ENCODE data around the gene NFATC2. TPM values are rescaled to one million over a fixed set of nuclear protein-coding genes. Genes with fewer than 3 reads are reported as not detected.
"Not testable (repeated sequence)": the region's sequence is repeated elsewhere in the genome, so short reads cannot be mapped to it uniquely, and the experiment has no call there.

The NFATC2 gene
- total RNA-seq, 2 experiments from 2014 or later = 53.3 to 56.9 TPM

DNA sequence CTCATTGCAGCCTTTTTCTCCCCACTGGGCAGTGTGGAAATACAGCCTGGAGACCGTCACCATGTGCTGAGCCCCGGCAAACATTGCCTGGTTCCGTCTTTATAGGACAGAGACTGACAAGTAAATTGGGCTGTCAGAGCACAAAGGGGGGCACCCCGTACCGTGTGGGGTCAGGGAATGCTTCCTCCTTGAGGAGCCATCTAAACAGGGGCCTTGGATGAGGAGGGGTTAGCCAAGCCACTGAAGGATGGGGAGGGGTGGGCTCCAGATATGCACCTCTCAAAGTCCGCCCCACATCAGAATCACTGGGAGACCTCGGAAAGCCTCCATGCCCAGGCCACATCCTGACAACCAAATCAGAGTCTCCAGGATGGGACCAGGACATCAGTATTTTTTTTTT lies 73.9 kb downstream of the NFATC2 start:
- Mint-ChIP-seq H3K4me3 (no peak overlapping the region), H3K4me1 (peaks cover 75% of the 10 kb centered on the region), H3K27ac (no peak overlapping the region), H3K9me3 (no peaks in the 10 kb centered on the region), H3K27me3 (no peaks in the 10 kb centered on the region), H3K36me3 (ENCODE audit: low read depth) (peaks cover 85% of the 10 kb centered on the region)
- no peak for DNase-seq
- POLR2A ChIA-PET = no interaction called here
- CTCF ChIA-PET = no interaction called here

DNA sequence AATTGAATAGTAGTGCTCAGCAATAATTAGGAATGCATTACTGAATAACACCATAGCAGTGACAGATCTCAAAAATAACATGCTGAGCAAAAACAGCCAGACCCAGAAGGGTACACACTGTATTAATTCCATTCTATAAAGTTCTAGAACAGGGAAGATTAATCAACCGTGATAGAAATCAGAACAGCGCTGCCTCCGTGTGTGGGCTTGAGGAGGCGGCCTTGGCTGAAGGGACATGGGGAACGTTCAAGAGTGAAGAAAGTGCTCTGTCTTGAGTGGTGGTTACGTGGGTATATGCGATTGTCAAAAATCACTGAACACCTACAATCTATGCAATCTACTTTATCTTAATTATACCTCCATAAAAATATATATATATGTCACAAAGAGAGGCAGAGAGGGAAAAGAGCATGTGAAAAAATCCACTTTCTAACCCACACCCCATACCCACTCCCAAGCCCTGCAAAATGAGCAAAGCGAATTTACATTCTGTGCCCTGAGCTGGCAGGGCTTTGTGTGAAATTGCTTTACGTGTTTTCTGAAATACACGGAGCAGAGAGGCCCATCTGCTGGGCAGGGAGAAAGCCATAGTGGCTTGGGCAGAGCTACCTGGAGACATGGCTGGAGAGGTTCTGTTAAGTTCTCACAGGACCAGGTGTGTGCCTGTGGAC lies 74.4 kb downstream of the NFATC2 start:
- CTCF ChIA-PET = no interaction called here
- H3K9me3 Mint-ChIP-seq = no peaks in the 10 kb centered on the region
- no peak for DNase-seq
- H3K4me1 Mint-ChIP-seq = peaks cover 75% of the 10 kb centered on the region
- no peaks in the 10 kb centered on the region for H3K27me3 Mint-ChIP-seq
- POLR2A ChIA-PET = no interaction called here
- H3K27ac Mint-ChIP-seq = no peak overlapping the region
- peaks cover 86% of the 10 kb centered on the region for H3K36me3 Mint-ChIP-seq (ENCODE audit: low read depth)
- no peak overlapping the region for H3K4me3 Mint-ChIP-seq

DNA sequence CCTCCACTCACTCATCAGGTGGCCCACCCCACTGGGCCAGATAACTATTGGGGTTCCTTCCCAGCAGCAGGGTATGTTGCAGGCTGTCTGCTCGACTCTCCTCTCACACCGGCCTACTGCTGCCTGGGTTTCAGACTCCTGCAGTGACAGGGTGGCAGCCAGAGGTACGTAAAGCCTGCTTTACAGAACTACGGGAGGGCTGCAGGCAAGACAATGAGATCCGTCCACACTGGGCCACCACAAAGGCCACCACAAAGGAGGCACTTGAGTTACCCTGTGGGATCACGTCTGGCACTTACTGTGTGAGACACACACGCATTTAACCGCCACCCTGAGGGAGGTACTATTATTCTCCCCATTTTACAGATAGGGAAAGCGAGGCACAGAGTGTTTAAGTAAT lies 78.5 kb downstream of the NFATC2 start:
- Mint-ChIP-seq H3K4me3 (no peak overlapping the region), H3K9me3 (no peaks in the 10 kb centered on the region), H3K27me3 (no peaks in the 10 kb centered on the region), H3K4me1 (peaks cover 40% of the 10 kb centered on the region), H3K27ac (peak overlapping the region; percentile 33), H3K36me3 (ENCODE audit: low read depth) (peaks cover 74% of the 10 kb centered on the region)
- ChIA-PET POLR2A (interaction anchor here (0.7 kb wide), 1 partner anchor 9 kb away, joined by 3 read pairs; no protein-coding TSS in a partner anchor), CTCF (interaction anchor here (0.6 kb wide), 1 partner anchor 127 kb away, joined by 3 read pairs; no protein-coding TSS in a partner anchor)
- DNase-seq = no peak

GRCh38 chr20:51463560-51463959 lies 79.0 kb downstream of the NFATC2 start:
- H3K4me1 Mint-ChIP-seq = peaks cover 40% of the 10 kb centered on the region
- H3K27me3 Mint-ChIP-seq = no peaks in the 10 kb centered on the region
- peak overlapping the region; percentile 33 for H3K27ac Mint-ChIP-seq
- peaks cover 75% of the 10 kb centered on the region for H3K36me3 Mint-ChIP-seq (ENCODE audit: low read depth)
- POLR2A ChIA-PET = interaction anchor here (1.3 kb wide), 1 partner anchor 10 kb away, joined by 4 read pairs; no protein-coding TSS in a partner anchor
- H3K4me3 Mint-ChIP-seq = no peak overlapping the region
- CTCF ChIA-PET = interaction anchor here (0.6 kb wide), 1 partner anchor 128 kb away, joined by 3 read pairs; no protein-coding TSS in a partner anchor
- no peak for DNase-seq
- no peaks in the 10 kb centered on the region for H3K9me3 Mint-ChIP-seq

GRCh38 chr20:51462566-51463276 lies 79.8 kb downstream of the NFATC2 start:
- ChIA-PET POLR2A (interaction anchor here (1.3 kb wide), 1 partner anchor 9 kb away, joined by 4 read pairs; no protein-coding TSS in a partner anchor), CTCF (no interaction called here)
- Mint-ChIP-seq H3K4me3 (no peak overlapping the region), H3K4me1 (peaks cover 37% of the 10 kb centered on the region), H3K36me3 (ENCODE audit: low read depth) (peaks cover 73% of the 10 kb centered on the region), H3K27me3 (no peaks in the 10 kb centered on the region), H3K9me3 (no peaks in the 10 kb centered on the region), H3K27ac (no peak overlapping the region)
- no peak for DNase-seq

GRCh38 chr20:51461846-51462245 lies 80.7 kb downstream of the NFATC2 start:
- CTCF ChIA-PET = interaction anchor here (1.5 kb wide), 1 partner anchor 133 kb away, joined by 3 read pairs; no protein-coding TSS in a partner anchor
- Mint-ChIP-seq H3K36me3 (ENCODE audit: low read depth) (peaks cover 76% of the 10 kb centered on the region), H3K4me1 (peaks cover 43% of the 10 kb centered on the region)
- DNase-seq, H3K9me3 Mint-ChIP-seq, POLR2A ChIA-PET, H3K4me3 Mint-ChIP-seq, H3K27ac Mint-ChIP-seq, H3K27me3 Mint-ChIP-seq: not testable (repeated sequence)

DNA sequence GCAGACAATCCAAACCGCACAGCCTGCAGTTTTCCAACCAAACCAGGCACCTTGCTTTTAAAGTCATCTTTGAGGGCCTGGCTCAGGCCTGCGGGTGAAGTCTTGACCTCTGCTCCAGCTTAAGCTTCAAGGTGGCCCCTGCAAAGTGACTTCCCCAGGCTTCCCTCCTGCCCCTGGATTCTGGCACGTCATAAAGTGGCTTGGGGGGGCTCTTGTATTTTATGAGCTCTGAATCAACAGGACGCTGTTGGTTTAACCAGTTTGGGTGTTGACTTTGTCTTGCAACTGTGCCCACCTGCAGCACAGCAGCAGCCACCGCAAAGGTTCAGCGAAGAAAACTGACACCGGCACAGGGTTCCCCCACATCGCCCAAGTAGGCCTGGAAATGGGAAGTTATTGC lies 81.2 kb downstream of the NFATC2 start:
- ChIA-PET CTCF (interaction anchor here (0.5 to 1.5 kb wide), 2 partner anchors 73 to 133 kb away, joined by 3 read pairs; no protein-coding TSS in a partner anchor), POLR2A (no interaction called here)
- H3K27ac Mint-ChIP-seq = no peak overlapping the region
- H3K27me3 Mint-ChIP-seq = no peaks in the 10 kb centered on the region
- no peak overlapping the region for H3K4me3 Mint-ChIP-seq
- H3K36me3 Mint-ChIP-seq (ENCODE audit: low read depth) = peaks cover 78% of the 10 kb centered on the region
- no peaks in the 10 kb centered on the region for H3K9me3 Mint-ChIP-seq
- DNase-seq = no peak
- H3K4me1 Mint-ChIP-seq = peaks cover 44% of the 10 kb centered on the region

GRCh38 chr20:51460569-51461265 lies 81.8 kb downstream of the NFATC2 start:
- Mint-ChIP-seq H3K36me3 (ENCODE audit: low read depth) (peaks cover 78% of the 10 kb centered on the region), H3K27ac (no peak overlapping the region)
- no peak for DNase-seq

DNA sequence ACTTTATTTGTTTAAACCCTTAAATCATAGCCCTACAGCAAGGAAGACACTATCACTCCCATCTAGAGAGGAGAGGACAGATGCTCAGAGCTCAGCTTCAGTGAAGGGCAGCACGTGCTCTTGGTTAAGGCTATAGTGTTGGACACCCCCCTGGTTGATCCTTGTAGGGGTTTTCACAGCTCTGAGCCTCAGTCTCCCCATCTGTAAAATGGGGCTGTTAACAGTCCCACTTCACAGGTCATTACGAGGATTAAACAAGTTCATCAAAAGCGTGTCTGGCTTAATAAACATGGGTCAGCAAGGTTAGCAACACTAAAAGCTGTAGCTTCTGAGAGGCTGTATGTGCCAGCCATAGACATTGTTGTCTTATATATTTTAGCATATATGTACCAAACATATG lies 82.4 kb downstream of the NFATC2 start:
- Mint-ChIP-seq H3K9me3 (no peaks in the 10 kb centered on the region), H3K36me3 (ENCODE audit: low read depth) (peaks cover 76% of the 10 kb centered on the region), H3K4me1 (peaks cover 40% of the 10 kb centered on the region), H3K27ac (no peak overlapping the region), H3K4me3 (no peak overlapping the region), H3K27me3 (no peaks in the 10 kb centered on the region)
- ChIA-PET POLR2A (interaction anchor here (0.7 kb wide), 1 partner anchor 17 kb away, joined by 3 read pairs; no protein-coding TSS in a partner anchor), CTCF (interaction anchor here (0.5 kb wide), 1 partner anchor 282 kb away, joined by 4 read pairs; no protein-coding TSS in a partner anchor)
- DNase-seq = no peak

More at GRCh38 chr20:51460569-51461265, 81.8 kb downstream of the NFATC2 start:
- Mint-ChIP-seq H3K4me3 (no peak overlapping the region), H3K27me3 (no peaks in the 10 kb centered on the region), H3K9me3 (no peaks in the 10 kb centered on the region), H3K4me1 (peaks cover 41% of the 10 kb centered on the region)
- POLR2A ChIA-PET = no interaction called here
- CTCF ChIA-PET = interaction anchor here (0.5 to 1.5 kb wide), 2 partner anchors 73 to 134 kb away, joined by 3 read pairs; no protein-coding TSS in a partner anchor

DNA sequence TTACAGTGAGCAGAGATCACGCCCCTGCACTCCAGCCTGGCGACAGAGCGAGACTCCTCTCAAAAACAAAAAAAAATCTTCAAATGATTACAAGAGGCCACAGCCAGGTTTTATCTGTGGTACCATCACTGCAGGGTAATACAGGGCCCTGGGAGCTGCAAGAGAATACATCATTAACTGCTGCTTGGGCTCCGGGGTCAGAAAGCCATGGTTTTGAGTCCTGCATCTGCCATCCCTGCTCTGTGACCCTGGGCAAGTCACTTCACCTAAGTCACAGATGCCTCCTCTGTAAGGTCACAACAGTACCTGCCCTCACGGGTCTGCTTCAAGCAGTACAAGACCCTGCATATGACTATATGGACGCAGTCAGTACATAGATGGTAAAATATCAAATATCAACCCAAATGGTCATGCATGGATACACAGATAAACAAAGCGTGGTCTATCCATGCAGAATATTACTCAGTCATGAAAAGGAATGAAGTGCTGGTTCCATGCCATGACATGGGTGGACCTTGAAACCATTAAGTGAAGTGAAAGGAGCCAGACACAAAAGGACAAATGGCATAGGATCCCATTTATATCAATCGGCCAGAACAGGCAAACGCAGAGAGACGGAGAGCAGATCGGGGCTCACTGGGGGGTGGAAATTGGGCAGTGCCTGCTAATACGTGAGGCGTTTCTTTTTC lies 83.6 kb downstream of the NFATC2 start:
- peaks cover 3% of the 10 kb centered on the region for H3K9me3 Mint-ChIP-seq
- H3K27ac Mint-ChIP-seq = no peak overlapping the region
- no peaks in the 10 kb centered on the region for H3K27me3 Mint-ChIP-seq
- peaks cover 76% of the 10 kb centered on the region for H3K36me3 Mint-ChIP-seq (ENCODE audit: low read depth)
- POLR2A ChIA-PET = interaction anchor here (0.7 to 2.8 kb wide), 2 partner anchors 12 kb away, joined by 4 to 7 read pairs; no protein-coding TSS in a partner anchor
- H3K4me3 Mint-ChIP-seq = no peak overlapping the region
- no peak for DNase-seq
- CTCF ChIA-PET = interaction anchor here (0.6 kb wide), 1 partner anchor 613 kb away, joined by 3 read pairs; no protein-coding TSS in a partner anchor
- H3K4me1 Mint-ChIP-seq = peaks cover 30% of the 10 kb centered on the region

GRCh38 chr20:51457533-51457932 lies 85.0 kb downstream of the NFATC2 start:
- Mint-ChIP-seq H3K27me3 (no peaks in the 10 kb centered on the region), H3K36me3 (ENCODE audit: low read depth) (peaks cover 79% of the 10 kb centered on the region), H3K4me3 (no peak overlapping the region), H3K9me3 (peaks cover 3% of the 10 kb centered on the region), H3K4me1 (peaks cover 27% of the 10 kb centered on the region), H3K27ac (peak overlapping the region; percentile 49)
- CTCF ChIA-PET = interaction anchor here (0.9 to 1.6 kb wide), 3 partner anchors 13 to 137 kb away, joined by 3 to 5 read pairs (median 4); no protein-coding TSS in a partner anchor
- POLR2A ChIA-PET = interaction anchor here (1.1 to 2.8 kb wide), 3 partner anchors 13 to 58 kb away, joined by 4 to 7 read pairs (median 5); no protein-coding TSS in a partner anchor
- no peak for DNase-seq

Measured in activated CD4-positive, alpha-beta memory T cell treated with anti-CD3 and anti-CD28 coated beads, Interleukin-2, amount 10 ng/mL, durations not matched to agents 7 days and 5 days (primary cell).